A673 (cell line): ENCODE data around the gene FAM163A. TPM values are rescaled to one million over a fixed set of nuclear protein-coding genes. Genes with fewer than 3 reads are reported as not detected.

Source experiments
- BruUV-seq: library from RNA; stranded (reverse); fragments of 400-500 nt; replicated peaks from 2 replicates; lab custom pipeline; 2021; lab: Mats Ljungman, UMichigan
- CTCF ChIA-PET: fragments of 300-600 bp; sonication (Branson Sonifier 250); formaldehyde crosslinking; loops from one replicate; lab custom pipeline; 2022; ENCODE audit warnings: antibody characterized with exemption; lab: Charles Lee
- POLR2A ChIA-PET: fragments of 300-600 bp; sonication (Branson Sonifier 250); formaldehyde crosslinking; loops from one replicate; lab custom pipeline; 2022; ENCODE audit warnings: antibody characterized with exemption; ENCODE audit not compliant: low non-redundant PET; lab: Charles Lee
- DNase-seq: peaks from one replicate; pipeline ENCODE4 v3.0.0-alpha.2; 2015; ENCODE audit warnings: low spot score
- H3K27ac ChIP-seq: fragments of 200-600 bp; sonication (generic); 2 replicates; pipeline ENCODE4 v1.5.1; 2016; ENCODE audit warnings: mixed run types, low read depth, mild to moderate bottlenecking, mixed read lengths, antibody characterized with exemption, low read length; ENCODE audit not compliant: poor library complexity, severe bottlenecking
- H3K27me3 ChIP-seq: fragments of 200-600 bp; sonication (generic); replicated peaks from 2 replicates; pipeline ENCODE4 v1.6.1; 2017; ENCODE audit warnings: mixed run types, low read depth, mild to moderate bottlenecking, mixed read lengths, antibody characterized with exemption, low read length; ENCODE audit not compliant: insufficient read depth, poor library complexity
- H3K36me3 ChIP-seq: fragments of 200-600 bp; sonication (generic); 2 replicates; pipeline ENCODE4 v1.6.1; 2016; ENCODE audit warnings: mixed run types, mild to moderate bottlenecking, mixed read lengths, antibody characterized with exemption, low read length; ENCODE audit not compliant: insufficient read depth, poor library complexity, severe bottlenecking
- H3K4me1 ChIP-seq: fragments of 200-600 bp; sonication (generic); 2 replicates; pipeline ENCODE4 v1.6.1; 2017; ENCODE audit warnings: mixed run types, mild to moderate bottlenecking, mixed read lengths, antibody characterized with exemption, low read length; ENCODE audit not compliant: insufficient read depth, poor library complexity, severe bottlenecking
- H3K4me3 ChIP-seq: fragments of 200-600 bp; sonication (generic); 2 replicates; pipeline ENCODE4 v1.5.1; 2016; ENCODE audit warnings: low read depth, mixed run types, mild to moderate bottlenecking, mixed read lengths, low read length; ENCODE audit not compliant: poor library complexity, severe bottlenecking
- H3K9me3 ChIP-seq: fragments of 200-600 bp; sonication (generic); 2 replicates; pipeline ENCODE4 v1.6.1; 2016; ENCODE audit warnings: mixed run types, low read depth, mild to moderate bottlenecking, mixed read lengths, antibody characterized with exemption, low read length; ENCODE audit not compliant: poor library complexity, severe bottlenecking
- CTCF ChIP-seq: fragments of 300-800, 200-600 bp; sonication (generic); conservative IDR thresholded peaks from 2 replicates; pipeline ENCODE4 v1.5.1; 2017; ENCODE audit warnings: low read depth, mild to moderate bottlenecking, antibody characterized with exemption, low read length, moderate library complexity, mixed read lengths
- EZH2 ChIP-seq: fragments of 200-600 bp; sonication (generic); IDR thresholded peaks from 2 replicates; pipeline ENCODE4 v1.6.1; 2017; ENCODE audit warnings: borderline replicate concordance, low read depth, mild to moderate bottlenecking, mixed read lengths, antibody characterized with exemption, low read length; ENCODE audit not compliant: poor library complexity, severe bottlenecking
- intact Hi-C: fragments of 100-400 bp; cut with micrococcal nuclease; formaldehyde crosslinking; loops from one replicate; pipeline ENCODE4 v1.10.0; 2022; ENCODE audit not compliant: unreplicated experiment
- total RNA-seq: library from RNA; stranded (reverse); gene quantifications from 2 replicates; pipeline ENCODE4 v1.2.3, GENCODE V29; 2021

Gene FAM163A
- total RNA-seq, 1 experiment from 2014 or later = not detected

DNA sequence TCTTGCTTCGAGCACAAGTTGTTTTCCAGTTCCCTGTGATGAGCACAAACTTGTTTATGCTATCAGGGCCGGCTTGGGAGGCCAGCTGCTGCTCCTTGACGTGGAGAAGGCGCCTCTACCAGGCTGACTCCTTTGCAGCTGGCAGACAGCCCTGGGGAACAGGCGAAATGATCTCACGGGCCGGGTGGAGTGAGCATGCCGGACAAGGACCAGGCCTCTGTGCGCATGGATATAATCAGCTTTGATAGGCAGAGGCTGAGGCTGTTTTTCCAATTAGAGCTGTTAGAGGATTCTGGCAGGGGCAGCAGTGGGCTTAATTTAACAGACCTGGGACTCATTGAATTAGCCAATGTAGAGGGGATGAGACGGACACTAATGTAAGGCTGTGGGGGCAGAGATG lies 38.9 kb downstream of the FAM163A start:
- no peak for DNase-seq
- TF ChIP-seq EZH2 (no peak), CTCF (no peak)
- H3K4me1 ChIP-seq = no peaks in the 10 kb centered on the region
- ChIA-PET POLR2A (no interaction called here), CTCF (no interaction called here)
- H3K27ac ChIP-seq = no peak overlapping the region
- intact Hi-C loops = no loop called here
- no peak overlapping the region for H3K4me3 ChIP-seq
- no TSS peak for BruUV-seq
- H3K9me3 ChIP-seq = no peaks in the 10 kb centered on the region
- no peaks in the 10 kb centered on the region for H3K27me3 ChIP-seq
- no peaks in the 10 kb centered on the region for H3K36me3 ChIP-seq

- TF ChIP-seq CTCF (no peak), EZH2 (no peak)
- Histone ChIP-seq H3K36me3 (no peaks in the 10 kb centered on the region), H3K4me1 (no peaks in the 10 kb centered on the region), H3K4me3 (no peak overlapping the region), H3K9me3 (no peaks in the 10 kb centered on the region), H3K27me3 (no peaks in the 10 kb centered on the region), H3K27ac (no peak overlapping the region)
- intact Hi-C loops = no loop called here
- CTCF ChIA-PET = interaction anchor here (0.8 kb wide), 1 partner anchor 30 kb away, joined by 4 read pairs; no protein-coding TSS in a partner anchor
- no peak for DNase-seq
- POLR2A ChIA-PET = interaction anchor here (0.6 kb wide), 1 partner anchor 25 kb away, joined by 3 read pairs; no protein-coding TSS in a partner anchor
- no TSS peak for BruUV-seq
Measured at GRCh38 chr1:179785031-179785431, 41.9 kb downstream of the FAM163A start.

GRCh38 chr1:179785728-179786127 lies 42.6 kb downstream of the FAM163A start:
- no peaks in the 10 kb centered on the region for H3K36me3 ChIP-seq
- H3K4me1 ChIP-seq = no peaks in the 10 kb centered on the region
- DNase-seq = no peak
- ChIA-PET POLR2A (no interaction called here), CTCF (no interaction called here)
- H3K27me3 ChIP-seq = no peaks in the 10 kb centered on the region
- intact Hi-C loops = no loop called here
- H3K4me3 ChIP-seq = no peak overlapping the region
- no peak for TF ChIP-seq EZH2
- TF ChIP-seq CTCF = no peak
- H3K9me3 ChIP-seq = no peaks in the 10 kb centered on the region
- BruUV-seq = no TSS peak
- no peak overlapping the region for H3K27ac ChIP-seq
